A549 (cell line): ENCODE measurements around the gene PRRG4. TPM values are rescaled to one million over a fixed set of nuclear protein-coding genes. Genes with fewer than 3 reads are reported as not detected.

Experiments used
- ATAC-seq, 2 experiments: fragments of 200-7000 bp in 1 of 2; fragments of >200 bp in 1 of 2; cut with Nextera tagmentation in 1 of 2; cut with Tn5 transposase in 1 of 2; 3 replicates each; pipeline versions ENCODE4 v1.8.0 to v1.9.1; 2018 to 2020; ENCODE audit warnings: mild to moderate bottlenecking in 1 of 2, moderate library complexity in 1 of 2
- CTCF ChIA-PET: fragments of 300-600 bp; sonication (Branson Sonifier 250); formaldehyde crosslinking; extraction: SDS; loops from one replicate; lab custom pipeline; 2021; ENCODE audit warnings: antibody characterized with exemption, inconsistent platforms; lab: Yijun Ruan, JAX
- POLR2A ChIA-PET: fragments of 350-600 bp; formaldehyde crosslinking; extraction: SDS; loops from one replicate; lab custom pipeline; 2021; ENCODE audit warnings: antibody characterized with exemption, inconsistent platforms; lab: Yijun Ruan, JAX
- DNase-seq, 2 experiments: peaks; one replicate each; pipeline versions ENCODE4 v3.0.0 to v3.0.0-alpha.2; 2011 to 2016; ENCODE audit warnings: low read depth in 1 of 2, low spot score in 1 of 2
- FAIRE-seq: peaks from 2 replicates; lab custom pipeline; 2011; peaks lifted over from hg19 to GRCh38; lab: Jason Lieb, UNC
- H3K27ac ChIP-seq, 2 experiments: fragments of >200 bp; sonication (Bioruptor Twin); formaldehyde crosslinking; 3 replicates each; pipeline ENCODE4 v1.5.1; 2016 to 2017
- H3K4me1 ChIP-seq: fragments of >200 bp; sonication (Bioruptor Twin); formaldehyde crosslinking; 3 replicates; pipeline ENCODE4 v1.6.1; 2016
- H3K4me2 ChIP-seq: fragments of >200 bp; sonication (Bioruptor Twin); formaldehyde crosslinking; 3 replicates; pipeline ENCODE4 v1.6.1; 2016
- H3K4me3 ChIP-seq: fragments of >200 bp; sonication (Bioruptor Twin); formaldehyde crosslinking; 3 replicates; pipeline ENCODE4 v1.5.1; 2016
- H3K9me3 ChIP-seq: fragments of >200 bp; sonication (Bioruptor Twin); formaldehyde crosslinking; 3 replicates; pipeline ENCODE4 v1.6.1; 2016
- BCL3 ChIP-seq: fragments of >200 bp; sonication (Bioruptor Twin); formaldehyde crosslinking; IDR thresholded peaks from 3 replicates; pipeline ENCODE4 v1.6.1; 2016
- BHLHE40 ChIP-seq: IDR thresholded peaks from 2 replicates; pipeline ENCODE4 v1.6.1; 2012; ENCODE audit warnings: low read depth, low read length, inconsistent platforms
- CBX2 ChIP-seq: fragments of 200-600 bp; sonication (generic); IDR thresholded peaks from 2 replicates; pipeline ENCODE4 v1.6.1; 2016; ENCODE audit warnings: low read depth, mild to moderate bottlenecking, borderline replicate concordance
- CBX8 ChIP-seq: fragments of 200-600 bp; sonication (generic); IDR thresholded peaks from 2 replicates; pipeline ENCODE4 v1.6.1; 2016
- CEBPB ChIP-seq, 2 experiments: fragments of >200 bp in 1 of 2; sonication (Bioruptor Twin) in 1 of 2; formaldehyde crosslinking in 1 of 2; IDR thresholded peaks; 2 replicates each; pipeline ENCODE4 v1.6.1; 2012 to 2016
- CTCF ChIP-seq: fragments of >200 bp; sonication (Bioruptor Twin); formaldehyde crosslinking; IDR thresholded peaks from 3 replicates; pipeline ENCODE4 v1.5.1; 2016
- EHF ChIP-seq: fragments of 250-450 bp; sonication (Bioruptor Pico); IDR thresholded peaks from 2 replicates; pipeline ENCODE4 v1.5.0; 2020; ENCODE audit warnings: mild to moderate bottlenecking
- ELK1 ChIP-seq: fragments of 150-350 bp; IDR thresholded peaks from 2 replicates; pipeline ENCODE4 v1.6.1; 2014; ENCODE audit warnings: low read depth, mild to moderate bottlenecking, low read length
- ESRRA ChIP-seq: fragments of 150-350 bp; IDR thresholded peaks from 2 replicates; pipeline ENCODE4 v1.6.1; 2014; ENCODE audit warnings: mild to moderate bottlenecking, low read length, borderline replicate concordance
- FOSB ChIP-seq: fragments of 250-450 bp; sonication (Bioruptor Pico); IDR thresholded peaks from 2 replicates; pipeline ENCODE4 v1.5.0; 2020; ENCODE audit warnings: mild to moderate bottlenecking, moderate library complexity
- GATA3 ChIP-seq: IDR thresholded peaks from 2 replicates; pipeline ENCODE4 v1.6.1; 2012; ENCODE audit warnings: borderline replicate concordance
- HOXA7 ChIP-seq: fragments of 250-450 bp; sonication (Bioruptor Pico); IDR thresholded peaks from 2 replicates; pipeline ENCODE4 v1.5.0; 2020; ENCODE audit warnings: mild to moderate bottlenecking, moderate library complexity
- HOXB13 ChIP-seq: fragments of 250-450 bp; sonication (Bioruptor Pico); IDR thresholded peaks from 2 replicates; pipeline ENCODE4 v1.5.0; 2020; ENCODE audit warnings: low read depth, mild to moderate bottlenecking, moderate library complexity
- JUNB ChIP-seq: fragments of >200 bp; sonication (Bioruptor Twin); formaldehyde crosslinking; IDR thresholded peaks from 2 replicates; pipeline ENCODE4 v1.6.1; 2016
- KDM1A ChIP-seq: fragments of 200-600 bp; sonication (generic); IDR thresholded peaks from 2 replicates; pipeline ENCODE4 v1.6.1; 2016; ENCODE audit warnings: low read depth, mild to moderate bottlenecking
- KDM5A ChIP-seq: fragments of 200-600 bp; sonication (generic); IDR thresholded peaks from 2 replicates; pipeline ENCODE4 v1.6.1; 2016; ENCODE audit warnings: antibody characterized with exemption, mild to moderate bottlenecking
- MAFK ChIP-seq: fragments of 450-650 bp; IDR thresholded peaks from 2 replicates; pipeline ENCODE4 v1.6.1; 2014; ENCODE audit not compliant: partially characterized antibody
- MAZ ChIP-seq: fragments of 150-350 bp; IDR thresholded peaks from 2 replicates; pipeline ENCODE4 v1.6.1; 2014; ENCODE audit warnings: antibody characterized with exemption, low read depth, low read length, borderline replicate concordance
- MYC ChIP-seq: IDR thresholded peaks from 2 replicates; pipeline ENCODE4 v1.6.1; 2012; ENCODE audit warnings: mild to moderate bottlenecking, inconsistent platforms, low read length, improper control_type of control experiment, borderline replicate concordance
- NFE2L2 ChIP-seq: fragments of 150-350 bp; conservative IDR thresholded peaks from 2 replicates; pipeline ENCODE4 v1.6.1; 2014; ENCODE audit warnings: low read length
- PHF8 ChIP-seq: fragments of 200-600 bp; sonication (generic); IDR thresholded peaks from 2 replicates; pipeline ENCODE4 v1.6.1; 2016; ENCODE audit warnings: low read depth, mild to moderate bottlenecking, antibody characterized with exemption, moderate library complexity, borderline replicate concordance
- POLR2AphosphoS2 ChIP-seq: conservative IDR thresholded peaks from 2 replicates; pipeline ENCODE4 v1.6.1; 2012; ENCODE audit warnings: low read length, improper control_type of control experiment, inconsistent platforms
- RAD21 ChIP-seq, 2 experiments: fragments of >200 bp in 1 of 2; sonication (Bioruptor Twin) in 1 of 2; formaldehyde crosslinking in 1 of 2; IDR thresholded peaks in 1 of 2; conservative IDR thresholded peaks in 1 of 2; 2 replicates in 1 of 2; 3 replicates in 1 of 2; pipeline ENCODE4 v1.6.1; 2012 to 2018; ENCODE audit warnings: inconsistent platforms in 1 of 2
- RFX5 ChIP-seq: fragments of 450-650 bp; IDR thresholded peaks from 2 replicates; pipeline ENCODE4 v1.7.1; 2014; ENCODE audit warnings: antibody characterized with exemption, mild to moderate bottlenecking, moderate library complexity
- SREBF2 ChIP-seq: fragments of 450-650 bp; IDR thresholded peaks from 2 replicates; pipeline ENCODE4 v1.6.1; 2014; ENCODE audit warnings: mild to moderate bottlenecking, moderate library complexity
- TFCP2L1 ChIP-seq: fragments of 250-450 bp; sonication (Bioruptor Pico); IDR thresholded peaks from 2 replicates; pipeline ENCODE4 v1.5.0; 2021; ENCODE audit warnings: mild to moderate bottlenecking
- ZFP36 ChIP-seq: fragments of 450-650 bp; IDR thresholded peaks from 2 replicates; pipeline ENCODE4 v1.6.1; 2014; ENCODE audit warnings: borderline replicate concordance; ENCODE audit not compliant: partially characterized antibody
- ZNF302 ChIP-seq: fragments of 250-450 bp; sonication (Bioruptor Pico); IDR thresholded peaks from 2 replicates; pipeline ENCODE4 v1.9.0; 2021; ENCODE audit warnings: inconsistent platforms, mild to moderate bottlenecking, moderate library complexity
- ZSCAN20 ChIP-seq: fragments of 250-450 bp; sonication (Bioruptor Pico); IDR thresholded peaks from 2 replicates; pipeline ENCODE4 v1.8.0; 2022; ENCODE audit warnings: mild to moderate bottlenecking, moderate library complexity
- WGBS: methylation state at CpG from one replicate; pipeline ENCODE4 v1.1.6; 2017; ENCODE audit errors: missing lambda C conversion rate; 5-methylcytosine and 5-hydroxymethylcytosine counted together
- polyA plus RNA-seq, 4 experiments: library from polyadenylated mRNA; depleted of rRNA in 3 of 4; stranded (reverse); fragments of >200 nt; fragmentation: RNase III in 1 of 4; extraction: RNeasy Plus Mini Kit Qiagen cat#74134 plus additional on column Dnase treatment in 1 of 4; gene quantifications; 2 replicates in 3 of 4; 3 replicates in 1 of 4; pipeline ENCODE4 v1.2.3, GENCODE V29; 2011 to 2017

The PRRG4 gene
- polyA plus RNA-seq, 2 of the 4 experiments (the other 2 are of a cell fraction) = 0.83 to 1.4 TPM

GRCh38 chr11:32829157-32829679 lies 509 bp upstream of the PRRG4 start:
- Histone ChIP-seq H3K4me2 (peak overlapping the region; percentile 88), H3K4me3 (peak overlapping the region; percentile 76), H3K4me1 (peaks cover 10% of the 10 kb centered on the region; the same call in 2 of the 3 replicates), H3K9me3 (no peaks in the 10 kb centered on the region), H3K27ac (peak overlapping the region; percentile 62 to 82)
- DNase-seq (no peak), FAIRE-seq (no peak), ATAC-seq (no peak)
- ChIA-PET POLR2A (no interaction called here), CTCF (interaction anchor here (0.6 to 1.4 kb wide), 2 partner anchors 20 to 28 kb away, joined by 4 to 5 read pairs; no protein-coding TSS in a partner anchor)
- TF ChIP-seq CBX8 (0 out of 2 replicates have a peak, but pooled peaks have one; percentile 37), FOSB (CRISPR knock-in tag) (no peak)
- 18% methylated on average over 12 of the region's 12 CpGs for WGBS

- Histone ChIP-seq H3K4me3 (peak overlapping the region; percentile 76), H3K4me2 (peak overlapping the region; percentile 88), H3K27ac (peak overlapping the region in 1 of 2 experiments; percentile 82; a peak in 3 of 6 replicates), H3K9me3 (no peaks in the 10 kb centered on the region), H3K4me1 (peaks cover 10% of the 10 kb centered on the region; the same call in 2 of the 3 replicates)
- ATAC-seq (peak; percentile 44 to 70; a peak in 4 of 6 replicates), FAIRE-seq (no peak), DNase-seq (peak in 1 of 2 experiments; percentile 58)
- CTCF ChIA-PET = interaction anchor here (0.6 kb wide), 1 partner anchor 79 kb away, joined by 3 read pairs; no protein-coding TSS in a partner anchor
- WGBS = 17% methylated on average over 6 of the region's 6 CpGs
- TF ChIP-seq RAD21 (conservative IDR thresholded peaks at IDR 0.05 in 1 of 2, IDR thresholded peaks at IDR 0.05 in 1 of 2) (no peak), RFX5 (no peak), CBX2 (no peak), BCL3 (no peak), ZNF302 (CRISPR knock-in tag) (no peak), ZSCAN20 (CRISPR knock-in tag) (no peak), ELK1 (no peak), ZFP36 (no peak), EHF (CRISPR knock-in tag) (no peak), CEBPB (IDR thresholded peaks at IDR 0.05) (peak; percentile 95 to 98), MAZ (no peak), POLR2AphosphoS2 (no peak), KDM5A (no peak), CTCF (no peak), MAFK (peak; percentile 26)
- POLR2A ChIA-PET = no interaction called here
Measured at GRCh38 chr11:32830413-32830738, 649 bp downstream of the PRRG4 start.

GRCh38 chr11:32830796-32831195 lies 1.1 kb downstream of the PRRG4 start:
- peak overlapping the region; percentile 88 for H3K4me2 ChIP-seq
- ATAC-seq = no peak
- WGBS = 92% methylated on average over 9 of the region's 9 CpGs
- POLR2A ChIA-PET = no interaction called here
- FAIRE-seq = no peak
- H3K4me3 ChIP-seq = no peak overlapping the region; the same call in 2 of the 3 replicates
- H3K4me1 ChIP-seq = peaks cover 10% of the 10 kb centered on the region; the same call in 2 of the 3 replicates
- no peaks in the 10 kb centered on the region for H3K9me3 ChIP-seq
- no peak for DNase-seq
- TF ChIP-seq RAD21 (conservative IDR thresholded peaks at IDR 0.05 in 1 of 2, IDR thresholded peaks at IDR 0.05 in 1 of 2) = no peak
- TF ChIP-seq GATA3 = no peak
- no peak for TF ChIP-seq NFE2L2
- no peak for TF ChIP-seq CEBPB (IDR thresholded peaks at IDR 0.05)
- TF ChIP-seq ESRRA = no peak
- TF ChIP-seq JUNB = no peak
- no peak for TF ChIP-seq PHF8
- TF ChIP-seq SREBF2 = no peak
- no peak for TF ChIP-seq HOXB13 (CRISPR knock-in tag)
- no peak for TF ChIP-seq TFCP2L1 (CRISPR knock-in tag)
- TF ChIP-seq MAFK = no peak
- no peak for TF ChIP-seq RFX5
- TF ChIP-seq MYC = no peak
- TF ChIP-seq BHLHE40 = no peak
- TF ChIP-seq HOXA7 (CRISPR knock-in tag) = no peak
- no peak for TF ChIP-seq KDM1A
- TF ChIP-seq, all 56 proteins: peak for 0
- CTCF ChIA-PET = interaction anchor here (0.6 to 0.7 kb wide), 2 partner anchors 21 to 78 kb away, joined by 3 read pairs; no protein-coding TSS in a partner anchor
- H3K27ac ChIP-seq = no peak overlapping the region
